UCSD-AML1 (cell line): ENCODE results near the gene MYO5C.

Experiments used
- DNase-seq: peaks from one replicate; lab custom pipeline; 2025; ENCODE audit not compliant: unreplicated experiment; lab: John Stamatoyannopoulos, UW

Gene MYO5C

GRCh38 chr15:52217186-52217585, 78.4 kb downstream of the MYO5C start:
- DNase-seq: no peak

- no peak for DNase-seq
Observed at GRCh38 chr15:52214553-52214952, 81.1 kb downstream of the MYO5C start.

GRCh38 chr15:52213206-52213605, 82.4 kb downstream of the MYO5C start:
- no peak for DNase-seq

- peak; percentile 73 for DNase-seq
Observed at GRCh38 chr15:52208306-52208946, 87.2 kb downstream of the MYO5C start.

- DNase-seq: no peak
Observed at GRCh38 chr15:52207191-52207590, 88.4 kb downstream of the MYO5C start.

- DNase-seq: no peak
Observed at GRCh38 chr15:52206446-52206845, 89.2 kb downstream of the MYO5C start.

GRCh38 chr15:52204657-52205056, 90.9 kb downstream of the MYO5C start:
- DNase-seq: no peak

GRCh38 chr15:52200831-52201365, 94.7 kb downstream of the MYO5C start:
- no peak for DNase-seq

GRCh38 chr15:52199271-52199670, 96.3 kb downstream of the MYO5C start:
- DNase-seq: no peak

GRCh38 chr15:52196891-52197290, 98.7 kb downstream of the MYO5C start:
- DNase-seq: no peak

GRCh38 chr15:52193791-52194190, 101.8 kb downstream of the MYO5C start:
- no peak for DNase-seq

GRCh38 chr15:52193321-52193720, 102.3 kb downstream of the MYO5C start:
- DNase-seq: no peak

GRCh38 chr15:52191207-52191606, 104.4 kb downstream of the MYO5C start, which contains the start of gene GNB5:
GNB5 (minus strand) TSS chr15:52191392; CDS start chr15:52184676, 6,716 bp downstream.
- peak; percentile 48 for DNase-seq

- DNase-seq: no peak
Observed at GRCh38 chr15:52186651-52187486, 108.7 kb downstream of the MYO5C start.

GRCh38 chr15:52185151-52185561, 110.4 kb downstream of the MYO5C start:
- no peak for DNase-seq

GRCh38 chr15:52184721-52185120, 110.9 kb downstream of the MYO5C start:
- no peak for DNase-seq

- DNase-seq: no peak
Observed at GRCh38 chr15:52183562-52184173, 111.9 kb downstream of the MYO5C start.

GRCh38 chr15:52181938-52182780, 113.4 kb downstream of the MYO5C start:
- peak; percentile 26 for DNase-seq

GRCh38 chr15:52180851-52181450, 114.7 kb downstream of the MYO5C start:
- no peak for DNase-seq

GRCh38 chr15:52180196-52180835, 115.3 kb downstream of the MYO5C start:
- DNase-seq: no peak
